Nephron progenitor cell (in vitro differentiated cells): ENCODE results near the gene PCDH15.

ENCODE experiments used
- DNase-seq: peaks from one replicate; pipeline ENCODE4 v3.0.0; 2021
- H3K27ac Mint-ChIP-seq: 2 replicates; pipeline ENCODE4 v1.8.0; 2021; ENCODE audit warnings: mild to moderate bottlenecking, moderate library complexity, mixed read lengths
- H3K27me3 Mint-ChIP-seq: 2 replicates; pipeline ENCODE4 v1.8.0; 2021; ENCODE audit warnings: mild to moderate bottlenecking, low read depth, mixed read lengths; ENCODE audit not compliant: poor library complexity
- H3K36me3 Mint-ChIP-seq: 2 replicates; pipeline ENCODE4 v1.8.0; 2021; ENCODE audit warnings: low read depth, mixed read lengths
- H3K4me1 Mint-ChIP-seq: 2 replicates; pipeline ENCODE4 v1.8.0; 2021; ENCODE audit warnings: mixed read lengths
- H3K4me3 Mint-ChIP-seq: 2 replicates; pipeline ENCODE4 v1.8.0; 2021; ENCODE audit warnings: mild to moderate bottlenecking, moderate library complexity, mixed read lengths
- H3K9me3 Mint-ChIP-seq: 2 replicates; pipeline ENCODE4 v1.8.0; 2021; ENCODE audit warnings: mild to moderate bottlenecking, moderate library complexity, mixed read lengths
- TF ChIP-seq, protein P1 (sequence below): fragments of 200-600 bp; sonication (generic); IDR thresholded peaks from 2 replicates; pipeline ENCODE4 v1.5.0; 2021; ENCODE audit warnings: antibody characterized with exemption

The PCDH15 gene

DNA sequence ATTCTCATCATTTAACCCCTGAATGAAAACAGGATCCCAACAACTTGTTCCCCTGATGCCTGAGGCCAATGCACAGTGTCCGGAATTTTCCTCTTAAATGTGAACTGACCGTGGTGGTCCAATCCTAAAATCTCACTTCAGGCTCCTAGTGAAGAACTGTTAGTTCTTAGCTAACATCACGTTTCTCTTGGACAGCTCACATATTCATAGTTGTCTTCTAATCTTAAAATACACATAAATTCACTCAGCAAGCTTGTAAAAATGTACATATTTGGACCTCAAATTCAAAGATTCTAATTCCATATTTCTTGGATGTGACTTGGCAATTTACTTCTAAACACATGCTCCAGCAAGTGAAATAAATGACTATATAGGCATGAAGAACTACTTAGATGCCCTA, 297.2 kb downstream of the PCDH15 start:
- TF ChIP-seq, protein P1, sequence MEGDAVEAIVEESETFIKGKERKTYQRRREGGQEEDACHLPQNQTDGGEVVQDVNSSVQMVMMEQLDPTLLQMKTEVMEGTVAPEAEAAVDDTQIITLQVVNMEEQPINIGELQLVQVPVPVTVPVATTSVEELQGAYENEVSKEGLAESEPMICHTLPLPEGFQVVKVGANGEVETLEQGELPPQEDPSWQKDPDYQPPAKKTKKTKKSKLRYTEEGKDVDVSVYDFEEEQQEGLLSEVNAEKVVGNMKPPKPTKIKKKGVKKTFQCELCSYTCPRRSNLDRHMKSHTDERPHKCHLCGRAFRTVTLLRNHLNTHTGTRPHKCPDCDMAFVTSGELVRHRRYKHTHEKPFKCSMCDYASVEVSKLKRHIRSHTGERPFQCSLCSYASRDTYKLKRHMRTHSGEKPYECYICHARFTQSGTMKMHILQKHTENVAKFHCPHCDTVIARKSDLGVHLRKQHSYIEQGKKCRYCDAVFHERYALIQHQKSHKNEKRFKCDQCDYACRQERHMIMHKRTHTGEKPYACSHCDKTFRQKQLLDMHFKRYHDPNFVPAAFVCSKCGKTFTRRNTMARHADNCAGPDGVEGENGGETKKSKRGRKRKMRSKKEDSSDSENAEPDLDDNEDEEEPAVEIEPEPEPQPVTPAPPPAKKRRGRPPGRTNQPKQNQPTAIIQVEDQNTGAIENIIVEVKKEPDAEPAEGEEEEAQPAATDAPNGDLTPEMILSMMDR: no peak
- H3K27me3 Mint-ChIP-seq: peaks cover 3% of the 10 kb centered on the region
- no peaks in the 10 kb centered on the region for H3K4me1 Mint-ChIP-seq
- H3K27ac Mint-ChIP-seq: no peak overlapping the region
- H3K4me3 Mint-ChIP-seq: no peak overlapping the region
- H3K9me3 Mint-ChIP-seq: no peaks in the 10 kb centered on the region
- DNase-seq: no peak
- no peaks in the 10 kb centered on the region for H3K36me3 Mint-ChIP-seq

DNA sequence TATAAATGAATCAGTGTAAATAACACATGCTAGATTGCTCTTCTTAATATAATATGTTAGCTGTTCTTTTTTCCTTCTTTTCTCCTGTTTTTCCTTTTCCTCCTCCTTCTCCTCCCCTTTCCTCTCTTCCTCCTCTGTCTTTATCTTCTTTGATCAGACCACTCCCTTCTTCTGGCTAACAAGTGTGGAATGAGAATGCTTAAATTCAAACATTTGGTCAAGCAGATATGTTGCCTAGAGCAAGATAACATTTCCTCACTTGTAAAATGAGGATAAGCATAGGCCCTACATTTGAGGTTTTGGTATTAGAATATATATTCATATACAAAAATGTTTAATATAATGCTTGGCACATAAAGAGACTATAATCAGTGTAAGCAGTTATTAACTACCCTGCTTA, 299.1 kb downstream of the PCDH15 start:
- no peaks in the 10 kb centered on the region for H3K4me1 Mint-ChIP-seq
- no peaks in the 10 kb centered on the region for H3K36me3 Mint-ChIP-seq
- no peak overlapping the region for H3K4me3 Mint-ChIP-seq
- H3K27me3 Mint-ChIP-seq: peaks cover 3% of the 10 kb centered on the region
- TF ChIP-seq, protein P1: no peak
- no peaks in the 10 kb centered on the region for H3K9me3 Mint-ChIP-seq
- H3K27ac Mint-ChIP-seq: no peak overlapping the region
- no peak for DNase-seq

DNA sequence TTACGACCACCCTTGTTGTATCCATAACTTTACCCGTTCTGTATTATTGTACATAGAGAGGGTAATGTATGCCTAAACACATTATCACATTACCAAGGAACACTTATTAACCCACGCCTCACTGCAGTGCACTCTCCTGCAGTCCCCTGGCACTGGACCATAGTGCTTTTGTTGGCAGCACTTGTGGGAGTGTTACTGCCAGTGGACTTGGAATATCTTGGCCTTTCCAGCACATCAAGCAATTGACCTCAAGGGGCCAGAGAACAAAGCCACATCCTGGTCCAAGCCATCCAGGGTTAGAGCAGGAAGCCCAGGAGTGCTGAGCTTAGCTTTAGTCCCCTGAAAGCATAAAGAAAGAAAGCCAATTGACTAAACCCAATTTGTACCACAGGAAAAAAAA, 304.2 kb downstream of the PCDH15 start:
- Mint-ChIP-seq H3K4me1 (no peaks in the 10 kb centered on the region), H3K4me3 (no peak overlapping the region), H3K27ac (no peak overlapping the region), H3K36me3 (no peaks in the 10 kb centered on the region), H3K9me3 (peaks cover 11% of the 10 kb centered on the region), H3K27me3 (peaks cover 6% of the 10 kb centered on the region)
- TF ChIP-seq, protein P1: no peak
- no peak for DNase-seq

DNA sequence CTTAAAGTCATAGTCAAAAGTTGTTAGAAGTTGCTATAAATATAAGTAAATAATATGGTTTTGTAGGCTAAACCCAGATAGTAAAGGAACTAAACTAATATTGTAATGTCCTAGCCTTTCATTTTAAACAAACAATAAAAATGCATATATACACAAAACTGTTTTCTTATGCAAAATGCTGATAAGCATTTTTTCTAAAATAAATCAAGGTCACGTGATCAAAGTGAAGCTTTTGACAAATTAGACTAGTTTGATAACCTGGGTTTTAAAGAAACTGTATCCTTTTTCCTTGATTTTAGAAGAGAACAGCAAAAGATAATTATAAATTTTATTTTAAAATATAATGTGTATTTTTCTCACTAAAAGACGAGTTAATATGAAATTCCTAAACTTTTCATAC, 313.3 kb downstream of the PCDH15 start:
- Mint-ChIP-seq H3K9me3 (peaks cover 2% of the 10 kb centered on the region), H3K4me3 (no peak overlapping the region), H3K36me3 (no peaks in the 10 kb centered on the region), H3K27ac (no peak overlapping the region), H3K4me1 (no peaks in the 10 kb centered on the region), H3K27me3 (no peaks in the 10 kb centered on the region)
- TF ChIP-seq, protein P1: no peak
- DNase-seq: no peak

DNA sequence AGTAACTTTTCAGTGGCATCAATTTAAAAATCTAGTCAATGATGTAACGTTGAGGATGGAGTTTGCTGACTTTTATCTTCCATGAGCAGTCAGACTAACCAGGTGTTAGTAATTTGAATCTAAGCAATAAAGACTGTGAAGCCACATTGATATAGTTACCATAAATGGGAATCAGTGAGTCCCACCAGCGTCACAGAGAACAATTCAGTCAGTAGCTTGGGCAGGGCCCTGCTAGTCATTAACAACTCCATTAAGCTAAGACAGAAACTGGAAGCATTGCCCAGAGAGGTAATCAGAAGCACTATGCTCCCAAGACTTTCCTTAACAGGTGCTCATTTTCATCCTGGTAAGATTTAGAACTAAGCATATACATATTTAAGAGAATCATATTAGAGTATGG, 315.1 kb downstream of the PCDH15 start:
- H3K27me3 Mint-ChIP-seq: no peaks in the 10 kb centered on the region
- no peaks in the 10 kb centered on the region for H3K4me1 Mint-ChIP-seq
- no peaks in the 10 kb centered on the region for H3K9me3 Mint-ChIP-seq
- H3K36me3 Mint-ChIP-seq: no peaks in the 10 kb centered on the region
- H3K4me3 Mint-ChIP-seq: no peak overlapping the region
- no peak overlapping the region for H3K27ac Mint-ChIP-seq
- TF ChIP-seq, protein P1: no peak
- DNase-seq: no peak

DNA sequence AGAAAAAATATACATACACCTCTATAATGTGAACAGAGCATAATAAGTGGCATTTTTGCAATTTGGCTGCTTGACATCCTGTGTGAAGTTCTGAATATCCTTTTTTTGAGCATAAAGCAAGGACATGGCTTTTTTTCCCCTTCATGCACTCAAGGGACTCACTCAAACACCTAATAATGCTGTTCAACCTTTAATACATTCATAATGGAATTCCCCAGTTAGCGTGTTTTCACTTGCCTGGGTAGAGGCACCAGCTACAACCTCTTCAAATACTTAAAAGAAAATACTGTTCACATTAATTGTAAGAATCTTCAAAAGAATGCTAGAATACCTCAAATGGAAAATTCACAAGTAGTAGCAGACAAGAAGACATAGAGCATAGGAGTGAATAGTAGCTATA, 316.8 kb downstream of the PCDH15 start:
- Mint-ChIP-seq H3K27ac (no peak overlapping the region), H3K27me3 (no peaks in the 10 kb centered on the region), H3K36me3 (no peaks in the 10 kb centered on the region), H3K9me3 (no peaks in the 10 kb centered on the region), H3K4me3 (no peak overlapping the region), H3K4me1 (no peaks in the 10 kb centered on the region)
- TF ChIP-seq, protein P1: no peak
- DNase-seq: no peak
